Hypothalamus (tissue), 51 donors: Measurements from ENCODE around the gene GNG7.
A peak's percentile ranks its signal among the peaks of the same experiment; 100 is the strongest.

Experiments used
- DNase-seq, 51 donors: peaks; one replicate each; lab custom pipeline; 2025; lab: John Stamatoyannopoulos, UW

Gene GNG7

DNA sequence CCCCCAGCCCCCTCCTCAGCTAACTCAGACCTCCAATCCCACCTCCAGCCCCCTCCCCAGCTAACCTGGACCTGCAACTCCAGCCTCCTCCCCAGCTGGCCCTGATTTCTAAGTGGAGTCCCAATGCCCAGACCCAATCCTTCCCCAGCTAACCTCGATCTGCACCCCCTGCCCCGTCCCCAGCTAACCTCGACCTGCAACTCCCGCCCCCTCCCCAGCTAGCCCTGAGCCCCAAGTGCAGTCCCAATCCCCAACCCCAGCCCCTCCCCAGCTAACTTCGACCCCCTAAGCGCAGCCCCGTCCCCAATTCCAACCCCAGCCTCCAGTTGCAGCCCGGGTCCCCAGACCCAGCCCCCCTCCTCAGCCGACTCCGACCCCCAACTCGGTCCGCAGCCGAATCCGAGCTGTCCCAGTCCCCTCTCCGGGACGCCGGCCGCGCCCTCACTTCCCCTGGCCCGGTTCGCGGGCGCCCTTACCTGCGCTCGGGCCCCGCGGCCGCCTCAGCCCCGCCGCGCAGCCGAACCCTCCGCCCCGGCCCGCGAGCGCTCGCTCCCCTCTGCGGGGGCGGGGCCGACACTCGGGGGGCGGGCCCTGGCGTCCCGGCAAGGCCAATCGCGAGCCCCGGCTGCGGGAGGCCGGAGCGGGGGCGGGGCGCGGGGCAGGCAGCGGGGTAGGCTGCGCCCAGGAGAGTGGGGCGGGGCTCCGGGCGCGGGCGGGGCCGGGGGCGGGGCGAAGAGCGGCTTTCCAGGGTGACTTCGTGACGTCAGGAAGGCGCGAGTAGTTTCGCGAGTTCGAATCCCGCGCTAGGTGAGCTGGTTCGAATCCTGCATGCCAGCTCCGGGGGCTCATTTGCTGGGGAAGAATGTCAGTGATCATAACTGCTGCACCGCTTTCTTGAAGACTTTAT is at the start of gene GNG7:
GNG7 (minus strand) TSS at position 525 of the 907 bp plus-strand sequence. CDS start 182,006 bp downstream, outside the sequence.
- DNase-seq: peak in 50 of 51 donors; percentile 46 to 99 (median 90)

DNA sequence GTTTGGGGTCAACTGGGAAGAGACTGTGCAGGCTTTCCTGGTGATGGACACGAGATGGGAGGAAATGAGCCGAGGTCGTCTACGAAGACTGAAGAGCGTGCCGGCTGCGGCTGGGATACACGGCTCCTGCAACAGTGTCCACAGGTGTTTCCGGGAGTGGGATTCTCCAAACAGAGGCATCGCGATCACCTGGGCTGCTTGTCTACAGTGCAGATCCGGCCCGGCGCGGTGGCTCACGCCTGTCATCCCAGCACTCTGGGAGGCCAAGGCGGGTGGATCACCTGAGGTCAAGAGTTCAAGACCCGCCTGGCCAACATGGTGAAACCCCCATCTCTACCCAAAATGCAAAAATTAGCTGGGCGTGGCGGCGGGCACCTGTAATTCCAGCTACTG is 48.9 kb upstream of the GNG7 start:
- DNase-seq: no peak

DNA sequence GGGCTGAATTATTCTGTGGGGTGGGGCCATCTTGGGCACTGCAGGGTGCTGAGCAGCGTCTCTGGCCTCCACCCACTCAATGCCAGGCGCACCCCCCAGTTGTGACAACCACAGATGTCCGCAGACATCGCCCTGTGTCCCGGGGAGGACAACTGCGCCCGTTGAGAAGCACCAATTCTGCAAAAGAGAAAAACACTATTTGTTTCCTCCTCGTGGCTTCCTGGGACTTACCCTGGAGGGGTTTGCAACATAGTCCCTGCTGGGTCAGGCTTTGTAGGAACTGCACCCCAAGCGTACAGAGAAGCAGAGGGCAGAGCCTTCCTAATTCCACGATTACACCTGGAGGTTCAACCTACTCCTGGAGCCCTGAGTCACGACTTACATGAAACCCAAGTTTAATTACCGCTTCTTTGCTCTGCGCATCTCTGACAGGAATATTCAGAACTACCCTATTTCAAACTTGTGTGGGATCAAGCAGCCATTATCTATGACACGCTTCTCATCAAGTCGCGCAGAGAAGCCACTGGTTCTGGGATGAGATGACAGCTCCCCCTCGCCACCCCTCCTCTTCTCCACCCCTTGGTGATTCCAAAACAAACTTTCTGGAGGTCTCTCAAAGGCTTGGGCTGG is 48.4 kb upstream of the GNG7 start:
- DNase-seq: peak in 5 of 51 donors; percentile 10 to 25 (median 16)

DNA sequence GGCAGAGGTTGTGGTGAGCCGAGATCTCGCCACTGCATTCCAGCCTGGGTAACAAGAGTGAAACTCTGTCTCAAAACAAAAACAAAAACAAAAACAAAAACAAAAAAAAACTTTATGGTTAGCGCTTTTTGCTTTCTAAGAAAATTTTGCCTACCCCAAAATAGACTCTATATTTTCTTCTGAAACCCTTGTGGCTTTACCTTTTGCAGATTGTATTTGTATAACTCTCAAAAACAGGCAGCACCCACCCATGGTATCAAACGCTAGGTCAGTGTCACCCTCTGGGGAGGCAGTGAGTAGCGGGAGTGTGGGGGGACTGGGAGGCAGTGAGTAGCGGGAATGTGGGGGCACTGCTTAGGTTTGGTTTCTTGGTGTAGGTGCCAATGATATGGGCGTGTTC is 44.9 kb upstream of the GNG7 start:
- no peak for DNase-seq

DNA sequence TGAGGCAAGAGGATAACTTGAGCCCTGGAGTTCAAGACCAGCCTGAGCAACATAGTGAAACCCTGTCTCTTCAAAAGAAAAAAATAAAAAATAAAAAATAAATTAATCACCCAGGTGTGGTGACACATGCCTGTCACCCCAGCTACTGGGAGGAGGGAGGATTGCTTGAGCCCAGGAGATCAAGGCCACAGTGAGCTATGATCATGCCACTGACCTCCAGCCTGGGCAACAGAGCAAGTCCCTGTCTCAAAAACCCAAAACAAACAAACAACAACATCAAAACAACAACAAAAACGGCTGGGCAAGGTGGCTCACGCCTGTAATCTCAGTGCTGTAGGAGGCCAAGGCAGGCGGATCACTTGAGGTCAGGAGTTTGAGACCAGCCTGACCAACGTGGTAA is 41.6 kb upstream of the GNG7 start:
- DNase-seq: no peak

GRCh38 chr19:2743099-2743498 is 40.6 kb upstream of the GNG7 start:
- DNase-seq: peak in 2 of 51 donors; percentile 10 to 37

GRCh38 chr19:2740314-2740656 is 37.8 kb upstream of the GNG7 start:
- DNase-seq: no peak

DNA sequence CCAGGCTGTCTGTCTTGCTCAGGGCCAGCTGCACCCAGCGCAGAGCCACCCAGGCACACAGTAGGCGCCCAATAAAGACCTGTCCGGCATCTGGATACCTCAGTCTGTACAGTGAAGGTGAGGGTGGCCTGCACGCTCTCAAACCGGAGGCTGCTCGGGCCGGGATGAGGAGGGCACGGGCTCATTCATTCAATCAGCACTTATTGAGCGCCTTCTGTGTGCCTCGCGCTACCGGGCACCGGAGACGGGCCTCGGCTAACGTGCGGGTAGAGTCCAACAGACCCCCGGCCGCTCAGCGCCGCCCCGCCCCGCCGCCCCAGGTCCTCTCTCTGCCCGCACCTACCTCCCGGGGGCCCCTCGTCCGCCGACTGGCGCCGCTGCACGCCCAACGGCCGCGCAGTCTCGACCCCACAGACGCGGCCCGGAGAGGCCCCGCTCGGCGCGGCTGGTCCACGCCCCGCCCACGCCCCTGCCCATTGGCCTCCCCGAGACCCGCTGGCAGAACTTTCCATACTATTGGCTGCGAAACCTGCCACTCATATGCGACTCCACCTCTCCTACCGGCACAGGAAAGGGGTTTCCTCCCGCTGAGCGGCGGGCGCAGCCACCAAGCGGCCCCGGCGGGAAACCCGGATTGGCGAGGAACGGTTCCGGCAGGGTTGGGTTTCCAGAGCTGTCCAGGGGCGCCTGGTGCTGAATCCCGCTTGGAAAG is 37.3 kb upstream of the GNG7 start, which contains the start of gene SLC39A3:
SLC39A3 (minus strand) TSS at position 416 of the 712 bp plus-strand sequence. CDS start 2,760 bp downstream, outside the sequence.
- DNase-seq: peak; percentile 73 to 99 (median 94)

- no peak for DNase-seq
Measured at GRCh38 chr19:2736550-2737190, 34.2 kb upstream of the GNG7 start.

- DNase-seq: no peak
Measured at GRCh38 chr19:2735374-2735773, 32.9 kb upstream of the GNG7 start.

GRCh38 chr19:2734589-2735288 is 32.2 kb upstream of the GNG7 start:
- no peak for DNase-seq

DNA sequence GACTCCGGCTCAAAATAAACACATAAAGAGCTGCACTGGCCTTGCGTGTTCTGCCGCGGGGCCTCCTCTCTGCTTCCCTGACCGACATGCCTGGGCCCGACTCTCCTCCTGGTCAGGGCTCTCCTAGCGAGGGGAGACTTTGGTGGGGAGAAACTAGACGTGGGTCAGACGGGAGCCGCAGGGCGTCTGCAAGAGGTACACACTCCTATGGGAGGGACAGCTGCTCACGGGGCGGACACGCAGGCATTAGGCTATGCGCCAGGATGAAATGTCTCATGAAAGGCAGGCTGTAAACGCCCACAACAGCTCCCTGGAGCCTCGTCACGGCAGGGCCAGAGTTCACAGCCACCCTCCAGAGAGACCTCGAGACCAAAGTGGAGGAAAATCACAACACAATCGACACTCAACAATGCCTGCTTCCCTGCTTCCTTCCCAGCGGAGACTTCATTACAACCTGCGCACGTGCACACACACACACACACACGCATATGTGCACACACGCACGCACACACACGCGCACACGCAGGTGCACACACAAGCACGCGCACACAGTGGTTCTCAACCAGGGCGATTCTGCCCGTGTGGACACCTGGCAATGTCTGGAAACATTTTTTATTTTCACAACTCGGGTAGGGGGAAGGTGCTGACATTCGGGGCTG is 31.6 kb upstream of the GNG7 start:
- DNase-seq: peak in 1 of 51 donors; percentile 10

- no peak for DNase-seq
Measured at GRCh38 chr19:2732883-2733282, 30.4 kb upstream of the GNG7 start.

DNA sequence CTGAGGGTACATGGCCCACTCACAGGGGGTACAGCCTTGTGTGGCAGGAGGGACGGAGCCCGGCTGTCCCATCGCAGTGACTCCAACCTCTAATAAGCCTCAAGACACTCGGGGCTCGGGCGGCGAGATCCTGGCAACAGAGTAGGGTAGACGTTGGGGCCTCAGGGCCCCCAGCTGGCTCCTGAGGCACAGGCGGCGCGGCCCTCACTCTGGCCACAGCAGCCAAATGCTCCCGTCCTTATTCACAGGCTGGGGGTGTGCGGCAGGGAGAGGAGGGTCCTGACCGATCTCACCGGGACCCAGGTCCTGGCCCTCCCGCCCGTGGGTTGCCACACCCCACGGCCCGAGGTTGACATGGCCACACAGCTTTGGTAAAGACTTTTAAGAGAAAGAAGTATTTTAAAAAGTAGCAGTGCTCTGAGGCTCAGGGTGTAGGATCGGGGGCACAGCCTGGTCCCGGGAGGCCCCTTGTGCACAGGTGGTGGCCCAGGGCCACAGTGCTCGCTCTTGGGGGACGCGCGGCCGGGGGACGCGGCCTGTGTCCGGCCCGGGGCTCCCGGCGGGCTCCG is 29.7 kb upstream of the GNG7 start:
- DNase-seq: no peak

DNA sequence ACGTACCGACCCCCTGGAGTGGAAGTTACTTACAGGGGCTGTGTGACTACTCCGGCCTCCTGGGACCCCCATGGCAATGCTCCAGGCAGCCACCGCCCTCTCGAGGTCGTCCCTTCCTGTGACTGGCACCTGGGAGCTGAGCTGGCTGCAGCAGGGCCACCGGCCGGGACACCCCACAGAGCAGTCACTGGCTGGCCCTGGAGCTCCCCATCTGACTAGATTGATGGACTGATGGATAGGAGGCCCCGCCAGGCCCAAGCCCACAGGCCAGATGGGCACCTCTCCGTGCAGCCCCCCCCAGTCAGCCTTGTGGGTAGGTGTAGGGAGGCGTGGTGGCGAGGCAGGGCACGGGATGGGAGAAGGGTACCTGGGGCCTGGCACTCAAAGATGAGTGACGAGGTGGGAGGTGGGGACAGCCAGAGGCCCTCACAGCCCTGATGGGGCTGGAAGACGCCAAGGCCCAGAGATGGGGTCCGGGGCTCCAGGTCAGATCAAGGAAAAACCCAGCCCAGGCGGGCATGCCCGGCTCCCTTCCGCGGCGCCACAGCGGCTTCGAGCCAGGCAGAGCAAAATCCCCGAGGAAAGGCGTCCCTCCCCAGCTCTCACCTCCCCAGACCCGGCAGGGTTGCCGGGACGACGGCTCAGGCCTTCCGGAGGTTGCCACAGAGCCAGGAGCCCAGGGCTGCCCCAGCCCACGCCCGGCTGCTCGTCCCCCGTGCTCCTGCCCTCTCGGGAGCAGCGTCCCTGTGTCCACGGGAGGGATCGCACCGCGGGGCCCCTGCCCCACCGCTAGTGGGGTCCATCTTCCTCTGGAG is 28.9 kb upstream of the GNG7 start:
- DNase-seq: peak in 1 of 51 donors; percentile 12

GRCh38 chr19:2729943-2730818 is 27.7 kb upstream of the GNG7 start:
- DNase-seq: no peak

GRCh38 chr19:2728783-2729387 is 26.4 kb upstream of the GNG7 start:
- DNase-seq: no peak
